CD14-positive monocyte (primary cell): ENCODE data around the gene MAP1S. TPM values are rescaled to one million over a fixed set of nuclear protein-coding genes. Genes with fewer than 3 reads are reported as not detected.

Experiments used
- DNase-seq, 3 donors: peaks; one replicate each; pipeline ENCODE4 v3.0.0-alpha.2; 2011 to 2022
- H2AFZ ChIP-seq: 2 replicates; pipeline ENCODE4 v1.6.0; 2012; ENCODE audit warnings: mild to moderate bottlenecking, low read depth, low read length, inconsistent platforms; ENCODE audit not compliant: insufficient read depth, poor library complexity, severe bottlenecking
- H3K27ac ChIP-seq, 2 donors: 1 replicate in 1 of 2; 2 replicates in 1 of 2; pipeline ENCODE4 v1.5.1; 2012 to 2013; ENCODE audit warnings: low read length in 2 of 2, control low read depth in 1 of 2, inconsistent platforms in 1 of 2, low read depth in 1 of 2, mild to moderate bottlenecking in 1 of 2
- H3K27me3 ChIP-seq, 2 donors: one replicate each; pipeline versions ENCODE4 v1.6.0 to v1.6.1; 2011 to 2013; ENCODE audit warnings: low read length in 2 of 2; ENCODE audit not compliant: control insufficient read depth in 2 of 2, insufficient read depth in 2 of 2
- H3K36me3 ChIP-seq, 2 donors: replicated peaks in 1 of 2; 1 replicate in 1 of 2; 2 replicates in 1 of 2; pipeline versions ENCODE4 v1.5.1 to v1.6.1; 2012 to 2013; ENCODE audit warnings: low read length in 2 of 2, control low read depth in 1 of 2, inconsistent platforms in 1 of 2, mild to moderate bottlenecking in 1 of 2; ENCODE audit not compliant: insufficient read depth in 2 of 2, control insufficient read depth in 1 of 2
- H3K4me1 ChIP-seq, 2 donors: 1 replicate in 1 of 2; 2 replicates in 1 of 2; pipeline versions ENCODE4 v1.5.1 to v1.6.1; 2012 to 2013; ENCODE audit warnings: low read length in 2 of 2, control low read depth in 1 of 2, inconsistent platforms in 1 of 2, mild to moderate bottlenecking in 1 of 2, moderate library complexity in 1 of 2; ENCODE audit not compliant: insufficient read depth in 2 of 2, control insufficient read depth in 1 of 2
- H3K4me2 ChIP-seq: replicated peaks from 2 replicates; pipeline ENCODE3; 2012; ENCODE audit warnings: low read length, moderate library complexity, mild to moderate bottlenecking; ENCODE audit not compliant: poor library complexity, severe bottlenecking; ENCODE audit errors: extremely low read depth
- H3K4me3 ChIP-seq, 3 experiments: fragments of 200-600 bp in 1 of 3; sonication (generic) in 1 of 3; replicated peaks in 1 of 3; 1 replicate in 2 of 3; 2 replicates in 1 of 3; pipeline ENCODE4 v1.5.1; 2011 to 2013; ENCODE audit warnings: low read length in 3 of 3, mild to moderate bottlenecking in 3 of 3, control low read depth in 2 of 3, low read depth in 2 of 3, inconsistent platforms in 1 of 3, moderate library complexity in 1 of 3
- H3K79me2 ChIP-seq: 2 replicates; pipeline ENCODE4 v1.6.0; 2012; ENCODE audit warnings: mild to moderate bottlenecking, control low read depth, inconsistent platforms, low read length, moderate library complexity; ENCODE audit not compliant: insufficient read depth
- H3K9ac ChIP-seq: 2 replicates; pipeline ENCODE4 v1.6.0; 2017; ENCODE audit warnings: low read length, mild to moderate bottlenecking; ENCODE audit not compliant: insufficient read depth, poor library complexity, severe bottlenecking
- H3K9me3 ChIP-seq, 2 donors: replicated peaks in 1 of 2; 1 replicate in 1 of 2; 2 replicates in 1 of 2; pipeline versions ENCODE4 v1.5.1 to v1.6.1; 2012 to 2013; ENCODE audit warnings: low read length in 2 of 2, control low read depth in 1 of 2; ENCODE audit not compliant: control insufficient read depth in 1 of 2, insufficient read depth in 1 of 2
- H4K20me1 ChIP-seq: 2 replicates; pipeline ENCODE4 v1.6.0; 2012; ENCODE audit warnings: mild to moderate bottlenecking, low read length, control low read depth, moderate library complexity; ENCODE audit not compliant: insufficient read depth
- H3K27ac Mint-ChIP-seq, 7 donors: one replicate each; pipeline ENCODE4 v1.8.0; 2020; ENCODE audit warnings: mild to moderate bottlenecking in 7 of 7, mixed read lengths in 7 of 7, moderate library complexity in 6 of 7, inconsistent platforms in 2 of 7
- H3K27me3 Mint-ChIP-seq, 3 donors: one replicate each; pipeline ENCODE4 v1.8.0; 2021 to 2022; ENCODE audit warnings: low read depth in 3 of 3, mild to moderate bottlenecking in 3 of 3, mixed read lengths in 3 of 3, moderate library complexity in 3 of 3, inconsistent platforms in 1 of 3
- H3K36me3 Mint-ChIP-seq, 2 donors: one replicate each; pipeline ENCODE4 v1.8.0; 2020; ENCODE audit warnings: mixed read lengths in 2 of 2, inconsistent platforms in 1 of 2, mild to moderate bottlenecking in 1 of 2
- H3K4me1 Mint-ChIP-seq: one replicate; pipeline ENCODE4 v1.8.0; 2020; ENCODE audit warnings: mild to moderate bottlenecking, mixed read lengths
- H3K4me3 Mint-ChIP-seq, 2 donors: one replicate each; pipeline ENCODE4 v1.8.0; 2020; ENCODE audit warnings: mild to moderate bottlenecking in 2 of 2, mixed read lengths in 2 of 2, moderate library complexity in 1 of 2
- H3K9me3 Mint-ChIP-seq, 7 donors: one replicate each; pipeline ENCODE4 v1.8.0; 2020 to 2022; ENCODE audit warnings: mixed read lengths in 7 of 7, mild to moderate bottlenecking in 6 of 7, moderate library complexity in 6 of 7, inconsistent platforms in 2 of 7
- WGBS: methylation state at CpG from one replicate; pipeline ENCODE4 v1.1.5; 2013; ENCODE audit warnings: missing lambda C conversion rate; ENCODE audit not compliant: insufficient coverage; 5-methylcytosine and 5-hydroxymethylcytosine counted together
- intact Hi-C, 2 donors: fragments of 100-400 bp; cut with micrococcal nuclease; formaldehyde crosslinking; loops; one replicate each; pipeline versions ENCODE4 v1.15.0 to v1.15.1; 2023
- polyA plus RNA-seq, 3 donors: library from polyadenylated mRNA; depleted of rRNA in 1 of 3; unstranded in 2 of 3; stranded (reverse) in 1 of 3; fragments of 300-500 nt in 2 of 3; fragments of >200 nt in 1 of 3; fragmentation: Illumina TruSeq in 2 of 3; gene quantifications; 1 replicate in 2 of 3; 2 replicates in 1 of 3; pipeline ENCODE4 v1.2.3, GENCODE V29; 2012 to 2021
- TF ChIP-seq, protein P1 (sequence below): fragments of 200-600 bp; IDR thresholded peaks from one replicate; pipeline ENCODE4 v1.8.0; 2022; ENCODE audit warnings: antibody characterized with exemption, mild to moderate bottlenecking

Gene MAP1S
- polyA plus RNA-seq, 3 donors: 24.5 to 28.3 (median 27.5) TPM

DNA sequence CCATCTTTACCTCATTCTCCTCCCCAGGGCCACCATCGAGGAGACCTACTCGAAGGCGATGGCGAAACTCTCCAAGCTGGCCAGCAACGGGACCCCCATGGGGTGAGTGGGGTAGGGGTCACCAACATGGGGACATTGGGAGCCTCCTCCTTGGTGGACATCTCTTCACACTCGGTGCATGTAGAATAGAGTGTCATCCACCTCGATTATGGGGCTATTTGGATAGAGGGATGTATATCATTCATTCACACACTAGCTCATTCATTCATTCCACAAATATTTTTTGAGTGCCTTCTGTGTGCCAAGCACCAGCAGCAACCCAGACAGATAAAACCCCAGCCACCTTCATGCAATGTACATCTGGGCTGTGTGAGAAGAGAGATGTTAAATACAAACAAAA, 45.1 kb downstream of the MAP1S start:
- peaks cover 23 to 35% of the 10 kb centered on the region in 2 donors for H3K4me1 ChIP-seq
- no peaks in the 10 kb centered on the region for H3K27me3 ChIP-seq
- H3K4me1 Mint-ChIP-seq: peaks cover 29% of the 10 kb centered on the region
- WGBS: no CpG with 5 or more reads among the region's 7 CpGs
- H3K4me3 Mint-ChIP-seq: no peak overlapping the region
- H3K36me3 ChIP-seq: peaks cover 23 to 67% of the 10 kb centered on the region in 2 donors
- intact Hi-C loops: loop anchor here in 1 of 2 donors (2.0 kb wide), 1 partner anchor 14 kb away; the partner anchor contains the start of gene FCHO1
- H2AFZ ChIP-seq: no peak overlapping the region
- TF ChIP-seq, protein P1, sequence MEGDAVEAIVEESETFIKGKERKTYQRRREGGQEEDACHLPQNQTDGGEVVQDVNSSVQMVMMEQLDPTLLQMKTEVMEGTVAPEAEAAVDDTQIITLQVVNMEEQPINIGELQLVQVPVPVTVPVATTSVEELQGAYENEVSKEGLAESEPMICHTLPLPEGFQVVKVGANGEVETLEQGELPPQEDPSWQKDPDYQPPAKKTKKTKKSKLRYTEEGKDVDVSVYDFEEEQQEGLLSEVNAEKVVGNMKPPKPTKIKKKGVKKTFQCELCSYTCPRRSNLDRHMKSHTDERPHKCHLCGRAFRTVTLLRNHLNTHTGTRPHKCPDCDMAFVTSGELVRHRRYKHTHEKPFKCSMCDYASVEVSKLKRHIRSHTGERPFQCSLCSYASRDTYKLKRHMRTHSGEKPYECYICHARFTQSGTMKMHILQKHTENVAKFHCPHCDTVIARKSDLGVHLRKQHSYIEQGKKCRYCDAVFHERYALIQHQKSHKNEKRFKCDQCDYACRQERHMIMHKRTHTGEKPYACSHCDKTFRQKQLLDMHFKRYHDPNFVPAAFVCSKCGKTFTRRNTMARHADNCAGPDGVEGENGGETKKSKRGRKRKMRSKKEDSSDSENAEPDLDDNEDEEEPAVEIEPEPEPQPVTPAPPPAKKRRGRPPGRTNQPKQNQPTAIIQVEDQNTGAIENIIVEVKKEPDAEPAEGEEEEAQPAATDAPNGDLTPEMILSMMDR: no peak
- H3K79me2 ChIP-seq: peaks cover 5% of the 10 kb centered on the region
- H3K27me3 Mint-ChIP-seq: no peaks in the 10 kb centered on the region
- H3K36me3 Mint-ChIP-seq: peaks cover 59 to 86% of the 10 kb centered on the region in 2 donors
- DNase-seq: no peak
- no peak overlapping the region for H3K9ac ChIP-seq
- H3K4me2 ChIP-seq: no peak overlapping the region
- H3K27ac ChIP-seq: peak overlapping the region; percentile 74 to 89
- H4K20me1 ChIP-seq: no peaks in the 10 kb centered on the region
- H3K27ac Mint-ChIP-seq: peak overlapping the region; percentile 90 to 97 (median 97)
- H3K4me3 ChIP-seq: no peak overlapping the region
- no peaks in the 10 kb centered on the region for H3K9me3 ChIP-seq
- peaks cover 0 to 3% (median 0%) of the 10 kb centered on the region in 7 donors for H3K9me3 Mint-ChIP-seq

DNA sequence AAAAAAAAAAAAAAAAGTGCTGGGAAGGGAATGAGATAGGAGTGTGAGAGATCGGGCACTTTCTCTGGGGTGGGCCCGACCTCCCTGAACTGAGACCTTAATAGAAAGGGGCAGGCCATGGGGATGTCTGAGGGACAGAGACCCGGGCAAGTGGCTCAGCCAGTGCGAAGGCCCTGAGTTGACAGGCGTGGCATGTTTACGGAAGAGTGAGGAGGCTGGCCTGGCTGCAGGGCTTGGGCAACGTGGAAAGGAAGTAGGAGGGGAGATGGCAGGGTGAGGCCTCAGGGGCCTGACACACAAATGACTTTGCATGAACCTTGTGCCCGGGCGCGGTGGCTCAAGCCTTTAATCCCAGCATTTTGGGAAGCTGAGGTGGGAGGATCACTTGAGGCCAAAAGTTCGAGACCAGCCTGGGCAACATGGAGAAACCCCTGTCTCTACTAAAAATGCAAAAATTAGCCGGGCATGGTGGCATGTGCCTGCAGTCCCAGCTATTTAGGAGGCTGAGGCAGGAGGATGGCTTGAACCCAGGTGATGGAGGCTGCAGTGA, 45.9 kb downstream of the MAP1S start:
- H3K4me1 ChIP-seq: peaks cover 23 to 35% of the 10 kb centered on the region in 2 donors
- H3K4me3 ChIP-seq: no peak overlapping the region
- H3K9me3 ChIP-seq: no peaks in the 10 kb centered on the region
- peak overlapping the region; percentile 90 to 97 (median 97) for H3K27ac Mint-ChIP-seq
- H3K4me3 Mint-ChIP-seq: peak overlapping the region; percentile 27 to 35
- H3K9me3 Mint-ChIP-seq: peaks cover 0 to 3% (median 0%) of the 10 kb centered on the region in 7 donors
- TF ChIP-seq, protein P1: no peak
- peaks cover 28 to 67% of the 10 kb centered on the region in 2 donors for H3K36me3 ChIP-seq
- H3K36me3 Mint-ChIP-seq: peaks cover 59 to 87% of the 10 kb centered on the region in 2 donors
- 3% methylated on average over 10 of the region's 12 CpGs for WGBS
- H3K27me3 ChIP-seq: no peaks in the 10 kb centered on the region
- no peak overlapping the region for H2AFZ ChIP-seq
- intact Hi-C loops: loop anchor here in 1 of 2 donors (2.0 kb wide), 1 partner anchor 14 kb away; the partner anchor contains the start of gene FCHO1
- H3K9ac ChIP-seq: peak overlapping the region; percentile 42
- H4K20me1 ChIP-seq: no peaks in the 10 kb centered on the region
- peak overlapping the region; percentile 38 for H3K4me2 ChIP-seq
- DNase-seq: peak; percentile 91 to 92 (median 92)
- peaks cover 28% of the 10 kb centered on the region for H3K4me1 Mint-ChIP-seq
- peaks cover 5% of the 10 kb centered on the region for H3K79me2 ChIP-seq
- H3K27ac ChIP-seq: peak overlapping the region; percentile 74 to 89
- no peaks in the 10 kb centered on the region for H3K27me3 Mint-ChIP-seq
